SK-N-SH (cell line): Measurements from ENCODE around the gene CCDC102A. TPM values are rescaled to one million over a fixed set of nuclear protein-coding genes. Genes with fewer than 3 reads are reported as not detected.

Experiments
- CTCF ChIA-PET: fragments of 300-600, 350-600 bp; formaldehyde crosslinking; extraction: SDS; loops from one replicate; lab custom pipeline; 2021; lab: Yijun Ruan, JAX
- POLR2A ChIA-PET: fragments of 350-600 bp; sonication (Branson Sonifier 250); formaldehyde crosslinking; extraction: SDS; loops from one replicate; lab custom pipeline; 2020; ENCODE audit warnings: antibody characterized with exemption, inconsistent platforms; lab: Yijun Ruan, JAX
- DNase-seq: peaks from one replicate; pipeline ENCODE4 v3.0.0; 2012
- H2AFZ ChIP-seq: fragments of 200-600 bp; sonication (generic); 2 replicates; pipeline ENCODE4 v1.8.1; 2016; ENCODE audit warnings: antibody characterized with exemption, mild to moderate bottlenecking, low read depth
- H3F3A ChIP-seq: fragments of 200-600 bp; sonication (generic); replicated peaks from 2 replicates; pipeline ENCODE3; 2016; ENCODE audit warnings: antibody characterized with exemption, mild to moderate bottlenecking; ENCODE audit not compliant: insufficient read depth
- H3K27ac ChIP-seq, 2 experiments: fragments of 200-500 bp in 1 of 2; fragments of 200-600 bp in 1 of 2; sonication (Bioruptor generic) in 1 of 2; sonication (generic), shearing (Covaris generic) in 1 of 2; 2 replicates each; pipeline versions ENCODE4 v1.5.1 to v1.6.1; 2014 to 2016; ENCODE audit warnings: low read depth in 2 of 2, inconsistent platforms in 1 of 2, low read length in 1 of 2, mild to moderate bottlenecking in 1 of 2, mixed read lengths in 1 of 2
- H3K27me3 ChIP-seq: fragments of 200-600 bp; sonication (generic), shearing (Covaris generic); 2 replicates; pipeline ENCODE4 v1.6.1; 2016; ENCODE audit warnings: mixed run types; ENCODE audit not compliant: insufficient read depth
- H3K36me3 ChIP-seq, 2 experiments: fragments of 200-500 bp in 1 of 2; fragments of 200-600 bp in 1 of 2; sonication (Bioruptor generic) in 1 of 2; sonication (generic) in 1 of 2; replicated peaks in 1 of 2; 2 replicates each; pipeline versions ENCODE3 to v1.5.1; 2014 to 2016; ENCODE audit warnings: low read length in 1 of 2, mild to moderate bottlenecking in 1 of 2; ENCODE audit not compliant: insufficient read depth in 2 of 2, control insufficient read depth in 1 of 2
- H3K4me1 ChIP-seq, 2 experiments: fragments of 200-500 bp in 1 of 2; fragments of 200-600 bp in 1 of 2; sonication (Bioruptor generic) in 1 of 2; sonication (generic), shearing (Covaris generic) in 1 of 2; 2 replicates each; pipeline versions ENCODE4 v1.5.1 to v1.6.1; 2014 to 2016; ENCODE audit warnings: low read depth in 1 of 2, low read length in 1 of 2, mixed run types in 1 of 2; ENCODE audit not compliant: insufficient read depth in 2 of 2, control insufficient read depth in 1 of 2
- H3K4me2 ChIP-seq: fragments of 200-600 bp; sonication (generic), shearing (Covaris generic); 2 replicates; pipeline ENCODE4 v1.6.1; 2017; ENCODE audit warnings: mixed run types
- H3K4me3 ChIP-seq, 2 experiments: fragments of 200-500 bp in 1 of 2; fragments of 200-600 bp in 1 of 2; sonication (Bioruptor generic) in 1 of 2; sonication (generic), shearing (Covaris generic) in 1 of 2; 2 replicates each; pipeline versions ENCODE4 v1.5.1 to v1.8.1; 2014 to 2016; ENCODE audit warnings: low read depth in 2 of 2, inconsistent platforms in 1 of 2, low read length in 1 of 2, mild to moderate bottlenecking in 1 of 2, mixed read lengths in 1 of 2, moderate library complexity in 1 of 2
- H3K79me2 ChIP-seq: fragments of 200-600 bp; sonication (generic); 2 replicates; pipeline ENCODE4 v1.8.1; 2017; ENCODE audit warnings: mild to moderate bottlenecking; ENCODE audit not compliant: insufficient read depth
- H3K9ac ChIP-seq: fragments of 200-600 bp; sonication (generic); 2 replicates; pipeline ENCODE4 v1.6.1; 2017; ENCODE audit warnings: mixed run types
- H3K9me2 ChIP-seq: fragments of 200-600 bp; sonication (generic); 2 replicates; pipeline ENCODE4 v1.6.1; 2017; ENCODE audit warnings: mixed run types
- H3K9me3 ChIP-seq: fragments of 200-600 bp; sonication (generic); 2 replicates; pipeline ENCODE4 v1.6.1; 2017; ENCODE audit warnings: mixed run types, mild to moderate bottlenecking, moderate library complexity
- H4K20me1 ChIP-seq: fragments of 200-600 bp; sonication (generic); 2 replicates; pipeline ENCODE4 v1.6.1; 2017; ENCODE audit warnings: mild to moderate bottlenecking, mixed run types; ENCODE audit not compliant: insufficient read depth
- ELF1 ChIP-seq: IDR thresholded peaks from 2 replicates; pipeline ENCODE4 v1.4.0; 2012
- EP300 ChIP-seq, 2 experiments: IDR thresholded peaks; 2 replicates each; pipeline versions ENCODE4 v1.4.0 to v1.6.1; 2012; ENCODE audit warnings: borderline replicate concordance in 1 of 2, low read depth in 1 of 2, low read length in 1 of 2
- FOSL2 ChIP-seq: IDR thresholded peaks from 2 replicates; pipeline ENCODE4 v1.4.0; 2012; ENCODE audit warnings: low read depth, mild to moderate bottlenecking, moderate library complexity, borderline replicate concordance
- FOXM1 ChIP-seq: IDR thresholded peaks from 2 replicates; pipeline ENCODE4 v1.4.0; 2012; ENCODE audit warnings: low read depth, mild to moderate bottlenecking
- JUND ChIP-seq: IDR thresholded peaks from 2 replicates; pipeline ENCODE4 v1.4.0; 2012
- NFIC ChIP-seq: IDR thresholded peaks from 2 replicates; pipeline ENCODE4 v1.4.0; 2012; ENCODE audit warnings: borderline replicate concordance
- NRF1 ChIP-seq: IDR thresholded peaks from 2 replicates; pipeline ENCODE4 v1.6.1; 2012; ENCODE audit warnings: low read depth, mild to moderate bottlenecking, low read length
- RAD21 ChIP-seq: IDR thresholded peaks from 2 replicates; pipeline ENCODE4 v1.6.1; 2012; ENCODE audit warnings: mild to moderate bottlenecking, low read length
- SIN3A ChIP-seq: IDR thresholded peaks from 2 replicates; pipeline ENCODE4 v1.6.1; 2012; ENCODE audit warnings: low read depth, mild to moderate bottlenecking, low read length, moderate library complexity, borderline replicate concordance
- SMC3 ChIP-seq: IDR thresholded peaks from 2 replicates; pipeline ENCODE4 v1.6.1; 2012; ENCODE audit warnings: low read depth, low read length, improper control_type of control experiment
- TCF12 ChIP-seq: IDR thresholded peaks from 2 replicates; pipeline ENCODE4 v1.4.0; 2012
- WGBS: methylation state at CpG from one replicate; pipeline ENCODE4 v1.1.6; 2017; ENCODE audit warnings: low lambda C conversion rate; 5-methylcytosine and 5-hydroxymethylcytosine counted together
- polyA plus RNA-seq, 3 experiments: library from polyadenylated mRNA; depleted of rRNA; stranded (reverse); fragments of >200 nt; gene quantifications; 2 replicates each; pipeline ENCODE4 v1.2.3, GENCODE V29; 2012
- TF ChIP-seq, protein P1 (sequence below): IDR thresholded peaks from 2 replicates; pipeline ENCODE4 v1.4.0; 2012; ENCODE audit warnings: low read depth, borderline replicate concordance
- TF ChIP-seq, protein P2 (sequence below): IDR thresholded peaks from 2 replicates; pipeline ENCODE4 v1.4.0; 2012; ENCODE audit warnings: low read depth, borderline replicate concordance
- TF ChIP-seq, protein P3 (sequence below): IDR thresholded peaks from 2 replicates; pipeline ENCODE4; 2012

Gene CCDC102A
- polyA plus RNA-seq, 1 of the 3 experiments (the other 2 are of a cell fraction), result 26.2 TPM

DNA sequence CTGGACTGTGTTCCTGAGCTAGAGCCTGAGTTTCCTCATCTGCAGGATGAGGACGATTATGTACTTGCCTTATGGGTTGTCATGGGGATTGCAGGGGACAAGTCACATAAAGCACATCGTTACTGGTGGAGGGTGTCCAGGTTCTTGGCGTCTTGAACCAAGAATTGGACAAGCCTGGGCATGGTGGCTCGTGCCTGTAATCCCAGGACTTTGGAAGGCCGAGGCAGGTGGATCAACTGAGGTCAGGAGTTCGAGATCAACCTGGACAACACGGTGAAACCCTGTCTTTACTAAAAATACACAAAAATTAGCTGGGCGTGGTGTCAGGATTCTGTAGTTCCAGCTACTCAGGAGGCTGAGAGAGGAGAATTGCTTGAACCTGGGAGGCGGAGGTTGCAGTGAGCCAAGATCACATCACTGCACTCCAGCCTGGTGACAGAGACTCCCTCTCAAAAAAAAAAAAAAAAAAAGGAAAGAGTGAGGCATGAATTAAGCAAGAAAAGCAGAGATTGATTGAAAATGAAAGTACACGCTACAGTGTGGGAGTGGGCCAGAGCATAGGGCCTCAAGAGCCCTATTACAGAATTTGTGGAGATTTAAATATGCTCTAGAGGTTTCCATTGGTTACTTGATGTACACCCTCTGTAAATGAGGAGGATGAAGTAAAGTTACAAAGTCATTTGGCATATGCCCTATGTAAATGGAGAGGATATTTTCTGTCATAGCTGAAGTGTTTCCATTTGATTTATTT lies 36.8 kb upstream of the CCDC102A start:
- H3K4me3 ChIP-seq, result no peak overlapping the region
- H3K79me2 ChIP-seq, result no peaks in the 10 kb centered on the region
- no peak overlapping the region for H3K27ac ChIP-seq
- H4K20me1 ChIP-seq, result no peaks in the 10 kb centered on the region
- no peaks in the 10 kb centered on the region for H3K9me2 ChIP-seq
- no peak overlapping the region for H3K9ac ChIP-seq
- peaks cover 0 to 4% of the 10 kb centered on the region in 2 experiments; a peak in 1 of 4 replicates for H3K4me1 ChIP-seq
- H2AFZ ChIP-seq, result no peak overlapping the region
- no peaks in the 10 kb centered on the region for H3F3A ChIP-seq
- H3K27me3 ChIP-seq, result no peaks in the 10 kb centered on the region
- no peak for DNase-seq
- ChIA-PET POLR2A (no interaction called here), CTCF (interaction anchor here (1.4 to 6.6 kb wide), 3 partner anchors 9 to 75 kb away, joined by 3 to 129 read pairs (median 8); no protein-coding TSS in a partner anchor)
- no peaks in the 10 kb centered on the region for H3K36me3 ChIP-seq
- 77% methylated on average over 10 of the region's 10 CpGs for WGBS
- TF ChIP-seq TCF12 (no peak), JUND (no peak), NFIC (no peak), SIN3A (no peak)
- no peaks in the 10 kb centered on the region for H3K9me3 ChIP-seq
- no peak overlapping the region for H3K4me2 ChIP-seq

DNA sequence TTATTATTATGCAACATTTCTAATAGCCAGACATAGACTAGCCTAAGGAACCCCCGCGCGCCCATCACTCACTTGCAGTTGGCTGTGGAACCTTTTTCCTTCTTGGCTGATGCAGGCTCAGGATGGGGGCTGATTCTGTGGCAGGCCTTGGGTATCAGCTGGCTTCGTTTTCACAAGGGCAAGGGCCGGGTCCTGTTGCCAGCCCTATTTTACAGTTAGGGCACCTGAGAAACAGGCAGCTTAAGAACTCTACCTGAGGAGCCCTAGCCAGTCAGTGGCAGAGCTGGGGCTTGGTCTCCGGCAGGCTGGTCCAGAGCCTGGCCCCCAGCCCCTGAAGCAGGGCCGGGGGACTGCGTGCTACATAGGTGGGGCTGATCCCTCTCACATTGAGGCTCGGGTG lies 34.7 kb upstream of the CCDC102A start:
- ChIA-PET POLR2A (no interaction called here), CTCF (interaction anchor here (1.2 to 2.3 kb wide), 3 partner anchors 20 to 77 kb away, joined by 4 to 8 read pairs (median 4); no protein-coding TSS in a partner anchor)
- no peaks in the 10 kb centered on the region; a peak in 1 of 4 replicates for H3K4me1 ChIP-seq
- no peaks in the 10 kb centered on the region for H3F3A ChIP-seq
- DNase-seq, result no peak
- H3K9me3 ChIP-seq, result no peaks in the 10 kb centered on the region
- no peak overlapping the region for H3K4me2 ChIP-seq
- no peak overlapping the region for H3K9ac ChIP-seq
- no peaks in the 10 kb centered on the region for H3K36me3 ChIP-seq
- no peaks in the 10 kb centered on the region for H3K27me3 ChIP-seq
- H3K79me2 ChIP-seq, result no peaks in the 10 kb centered on the region
- H2AFZ ChIP-seq, result no peak overlapping the region
- H4K20me1 ChIP-seq, result no peaks in the 10 kb centered on the region
- no peak overlapping the region for H3K27ac ChIP-seq
- WGBS, result 79% methylated on average over 8 of the region's 9 CpGs
- TF ChIP-seq, protein P1, sequence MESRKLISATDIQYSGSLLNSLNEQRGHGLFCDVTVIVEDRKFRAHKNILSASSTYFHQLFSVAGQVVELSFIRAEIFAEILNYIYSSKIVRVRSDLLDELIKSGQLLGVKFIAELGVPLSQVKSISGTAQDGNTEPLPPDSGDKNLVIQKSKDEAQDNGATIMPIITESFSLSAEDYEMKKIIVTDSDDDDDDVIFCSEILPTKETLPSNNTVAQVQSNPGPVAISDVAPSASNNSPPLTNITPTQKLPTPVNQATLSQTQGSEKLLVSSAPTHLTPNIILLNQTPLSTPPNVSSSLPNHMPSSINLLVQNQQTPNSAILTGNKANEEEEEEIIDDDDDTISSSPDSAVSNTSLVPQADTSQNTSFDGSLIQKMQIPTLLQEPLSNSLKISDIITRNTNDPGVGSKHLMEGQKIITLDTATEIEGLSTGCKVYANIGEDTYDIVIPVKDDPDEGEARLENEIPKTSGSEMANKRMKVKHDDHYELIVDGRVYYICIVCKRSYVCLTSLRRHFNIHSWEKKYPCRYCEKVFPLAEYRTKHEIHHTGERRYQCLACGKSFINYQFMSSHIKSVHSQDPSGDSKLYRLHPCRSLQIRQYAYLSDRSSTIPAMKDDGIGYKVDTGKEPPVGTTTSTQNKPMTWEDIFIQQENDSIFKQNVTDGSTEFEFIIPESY, result no peak
- TF ChIP-seq ELF1 (no peak), TCF12 (no peak), RAD21 (no peak), NRF1 (no peak), FOXM1 (no peak), JUND (no peak), SMC3 (no peak), FOSL2 (no peak), EP300 (IDR thresholded peaks at IDR 0.05; ENCODE audit: borderline replicate concordance in 1 of 2, low read depth in 1 of 2, low read length in 1 of 2) (no peak)
- TF ChIP-seq, protein P2, sequence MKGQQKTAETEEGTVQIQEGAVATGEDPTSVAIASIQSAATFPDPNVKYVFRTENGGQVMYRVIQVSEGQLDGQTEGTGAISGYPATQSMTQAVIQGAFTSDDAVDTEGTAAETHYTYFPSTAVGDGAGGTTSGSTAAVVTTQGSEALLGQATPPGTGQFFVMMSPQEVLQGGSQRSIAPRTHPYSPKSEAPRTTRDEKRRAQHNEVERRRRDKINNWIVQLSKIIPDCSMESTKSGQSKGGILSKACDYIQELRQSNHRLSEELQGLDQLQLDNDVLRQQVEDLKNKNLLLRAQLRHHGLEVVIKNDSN, result no peak
- TF ChIP-seq, protein P3, sequence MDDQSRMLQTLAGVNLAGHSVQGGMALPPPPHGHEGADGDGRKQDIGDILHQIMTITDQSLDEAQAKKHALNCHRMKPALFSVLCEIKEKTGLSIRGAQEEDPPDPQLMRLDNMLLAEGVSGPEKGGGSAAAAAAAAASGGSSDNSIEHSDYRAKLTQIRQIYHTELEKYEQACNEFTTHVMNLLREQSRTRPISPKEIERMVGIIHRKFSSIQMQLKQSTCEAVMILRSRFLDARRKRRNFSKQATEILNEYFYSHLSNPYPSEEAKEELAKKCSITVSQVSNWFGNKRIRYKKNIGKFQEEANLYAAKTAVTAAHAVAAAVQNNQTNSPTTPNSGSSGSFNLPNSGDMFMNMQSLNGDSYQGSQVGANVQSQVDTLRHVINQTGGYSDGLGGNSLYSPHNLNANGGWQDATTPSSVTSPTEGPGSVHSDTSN, result no peak
- H3K4me3 ChIP-seq, result no peak overlapping the region
- H3K9me2 ChIP-seq, result no peaks in the 10 kb centered on the region
